ENCODE results near the gene LRRC75A. TPM values are rescaled to one million over a fixed set of nuclear protein-coding genes. Genes with fewer than 3 reads are reported as not detected.
A peak's percentile ranks its signal among the peaks of the same experiment; 100 is the strongest.

Gene LRRC75A
- total and polyA plus RNA-seq, 11 donors: 0.37 to 2.5 (median 0.85) TPM

DNA sequence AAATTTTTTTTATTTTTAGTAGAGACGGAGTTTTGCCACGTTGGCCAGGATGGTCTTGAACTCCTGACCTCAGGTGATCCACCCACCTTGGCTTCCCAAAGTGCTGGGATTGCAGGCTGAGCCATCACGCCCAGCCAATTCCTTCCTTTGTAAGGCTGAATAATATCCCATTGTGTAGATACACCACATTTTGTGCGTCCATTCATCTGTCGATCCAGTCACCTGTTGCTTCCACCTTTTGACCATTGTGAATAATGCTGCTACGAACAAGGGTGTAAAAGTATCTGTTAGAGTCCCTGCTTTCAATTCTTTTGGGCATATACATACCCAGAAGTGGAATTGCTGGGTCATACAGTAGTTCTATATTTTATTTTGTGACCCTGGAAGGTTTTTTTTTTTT lies 61.3 kb downstream of the LRRC75A start:
- TF ChIP-seq, protein P1, sequence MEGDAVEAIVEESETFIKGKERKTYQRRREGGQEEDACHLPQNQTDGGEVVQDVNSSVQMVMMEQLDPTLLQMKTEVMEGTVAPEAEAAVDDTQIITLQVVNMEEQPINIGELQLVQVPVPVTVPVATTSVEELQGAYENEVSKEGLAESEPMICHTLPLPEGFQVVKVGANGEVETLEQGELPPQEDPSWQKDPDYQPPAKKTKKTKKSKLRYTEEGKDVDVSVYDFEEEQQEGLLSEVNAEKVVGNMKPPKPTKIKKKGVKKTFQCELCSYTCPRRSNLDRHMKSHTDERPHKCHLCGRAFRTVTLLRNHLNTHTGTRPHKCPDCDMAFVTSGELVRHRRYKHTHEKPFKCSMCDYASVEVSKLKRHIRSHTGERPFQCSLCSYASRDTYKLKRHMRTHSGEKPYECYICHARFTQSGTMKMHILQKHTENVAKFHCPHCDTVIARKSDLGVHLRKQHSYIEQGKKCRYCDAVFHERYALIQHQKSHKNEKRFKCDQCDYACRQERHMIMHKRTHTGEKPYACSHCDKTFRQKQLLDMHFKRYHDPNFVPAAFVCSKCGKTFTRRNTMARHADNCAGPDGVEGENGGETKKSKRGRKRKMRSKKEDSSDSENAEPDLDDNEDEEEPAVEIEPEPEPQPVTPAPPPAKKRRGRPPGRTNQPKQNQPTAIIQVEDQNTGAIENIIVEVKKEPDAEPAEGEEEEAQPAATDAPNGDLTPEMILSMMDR (IDR thresholded peaks at IDR 0.05): no peak
- no peak for TF ChIP-seq POLR2A (IDR thresholded peaks at IDR 0.05)
- DNase-seq (no peak), ATAC-seq (no peak)
- no peaks in the 10 kb centered on the region for H3K27me3 ChIP-seq
- H3K27ac ChIP-seq: no peak overlapping the region
- H3K4me3 ChIP-seq: no peak overlapping the region
- intact Hi-C loops (cut with DNase I): no loop called here
- 68 to 90% (median 74%) methylated on average over 6 of the region's 6 CpGs for WGBS, 4 donors
- no peaks in the 10 kb centered on the region for H3K4me1 ChIP-seq
- no peaks in the 10 kb centered on the region for H3K9me3 ChIP-seq
- peaks cover 0 to 64% (median 26%) of the 10 kb centered on the region in 9 donors for H3K36me3 ChIP-seq

DNA sequence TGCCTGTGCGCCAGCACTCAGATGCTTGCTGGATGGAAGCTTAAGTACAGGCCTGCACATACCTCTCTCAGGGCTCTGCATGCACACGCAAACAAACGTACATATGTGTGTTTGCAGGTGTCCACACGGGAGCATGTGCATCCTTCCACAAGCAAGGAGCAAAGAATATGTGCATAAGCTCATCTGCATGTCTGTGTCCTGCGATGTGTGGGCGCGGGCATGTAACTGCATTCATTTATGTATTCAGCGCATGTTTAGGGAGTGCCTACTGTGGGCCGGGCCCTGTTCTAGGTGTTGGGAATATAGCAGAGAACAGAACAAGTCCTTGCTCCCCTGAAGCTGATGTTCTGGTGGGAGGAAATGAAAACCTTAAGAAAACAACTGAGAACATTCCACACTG lies 62.9 kb downstream of the LRRC75A start:
- TF ChIP-seq, protein P1 (IDR thresholded peaks at IDR 0.05): no peak
- no peak for TF ChIP-seq POLR2A (IDR thresholded peaks at IDR 0.05)
- intact Hi-C loops (cut with DNase I): no loop called here
- 95 to 97% (median 95%) methylated on average over 8 to 9 of the region's 9 CpGs for WGBS, 4 donors
- DNase-seq: no peak
- no peak for ATAC-seq
- H3K9me3 ChIP-seq: no peaks in the 10 kb centered on the region
- H3K27me3 ChIP-seq: no peaks in the 10 kb centered on the region
- H3K36me3 ChIP-seq: peaks cover 0 to 77% (median 28%) of the 10 kb centered on the region in 9 donors
- no peak overlapping the region for H3K27ac ChIP-seq
- H3K4me3 ChIP-seq: no peak overlapping the region
- H3K4me1 ChIP-seq: no peaks in the 10 kb centered on the region

DNA sequence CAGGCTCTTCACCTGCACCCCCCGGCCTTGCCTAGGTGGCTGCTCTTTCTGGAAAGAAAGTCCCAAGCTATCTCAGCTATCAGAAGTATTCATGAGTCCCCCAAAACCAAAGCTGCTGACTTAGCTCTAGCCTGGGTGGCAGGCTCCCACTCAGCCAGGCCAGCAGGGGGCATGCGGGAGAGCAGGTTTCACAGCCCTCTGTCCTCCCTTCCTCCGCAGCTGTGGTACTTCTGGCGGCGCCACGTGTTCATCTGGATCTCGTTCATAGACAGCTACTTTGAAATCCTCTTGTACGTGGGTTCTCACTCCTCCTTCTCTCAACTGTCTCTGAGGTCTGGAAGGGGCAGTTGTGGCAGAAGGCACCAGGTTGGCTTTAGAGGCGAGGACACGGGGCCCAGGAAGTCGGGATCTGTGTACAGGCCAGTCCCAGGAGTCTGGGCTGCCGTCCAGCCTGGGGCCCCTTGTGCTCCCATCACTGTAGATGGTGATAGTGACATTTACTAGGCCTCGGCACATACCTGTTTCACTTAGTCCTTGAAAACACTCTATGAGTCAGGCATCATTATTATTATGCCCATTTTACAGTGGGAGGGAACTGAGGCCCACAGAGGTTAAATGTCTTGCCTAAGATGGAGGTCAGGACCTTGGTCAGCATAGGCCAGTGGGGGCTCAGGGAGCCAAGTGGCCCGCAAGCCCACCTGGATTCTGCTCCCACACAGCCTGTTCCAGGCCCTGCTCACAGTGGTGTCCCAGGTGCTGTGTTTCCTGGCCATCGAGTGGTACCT lies 63.7 kb downstream of the LRRC75A start:
- intact Hi-C loops (cut with DNase I): no loop called here
- DNase-seq: peak in 3 of 5 donors; percentile 48 to 69 (median 55)
- H3K27ac ChIP-seq: no peak overlapping the region
- WGBS, 4 donors: 53 to 65% (median 61%) methylated on average over 15 of the region's 15 CpGs
- peak; percentile 28 to 88 (median 70) for ATAC-seq
- no peaks in the 10 kb centered on the region for H3K27me3 ChIP-seq
- no peak overlapping the region for H3K4me3 ChIP-seq
- H3K4me1 ChIP-seq: no peaks in the 10 kb centered on the region
- no peaks in the 10 kb centered on the region for H3K9me3 ChIP-seq
- peaks cover 0 to 81% (median 33%) of the 10 kb centered on the region in 9 donors for H3K36me3 ChIP-seq
- TF ChIP-seq, protein P1 (IDR thresholded peaks at IDR 0.05): peak; percentile 36 to 66 (median 49)
- TF ChIP-seq POLR2A (IDR thresholded peaks at IDR 0.05): no peak

DNA sequence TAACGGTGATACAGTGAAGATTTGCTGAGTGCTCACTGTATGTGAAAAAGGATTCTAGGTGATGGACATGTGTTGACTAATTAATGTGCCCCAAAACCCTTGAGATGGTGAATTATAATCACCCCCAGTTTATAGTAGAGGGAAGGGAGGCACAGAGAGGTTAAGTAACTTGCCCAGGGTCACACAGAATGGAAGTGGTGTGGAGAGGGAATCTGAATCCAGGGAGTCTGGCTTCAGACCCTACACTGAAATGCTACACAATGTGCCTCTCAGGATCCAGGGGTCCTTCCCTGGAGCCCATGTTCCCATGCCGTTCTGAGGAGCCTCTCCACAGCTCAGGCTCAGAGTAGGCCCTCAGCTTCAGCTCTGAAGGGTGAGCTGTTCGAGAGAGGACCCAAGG lies 65.0 kb downstream of the LRRC75A start:
- H3K27ac ChIP-seq: no peak overlapping the region
- no peaks in the 10 kb centered on the region for H3K4me1 ChIP-seq
- DNase-seq: no peak
- intact Hi-C loops (cut with DNase I): no loop called here
- H3K4me3 ChIP-seq: no peak overlapping the region
- 93 to 98% (median 94%) methylated on average over 2 to 3 of the region's 3 CpGs for WGBS, 4 donors
- TF ChIP-seq POLR2A (IDR thresholded peaks at IDR 0.05): no peak
- TF ChIP-seq, protein P1 (IDR thresholded peaks at IDR 0.05): no peak
- no peaks in the 10 kb centered on the region for H3K27me3 ChIP-seq
- H3K9me3 ChIP-seq: no peaks in the 10 kb centered on the region
- H3K36me3 ChIP-seq: peaks cover 0 to 86% (median 43%) of the 10 kb centered on the region in 9 donors
- no peak for ATAC-seq

Data from heart left ventricle (tissue), 16 donors.